Neural crest cell (in vitro differentiated cells): Measurements from ENCODE around the gene EPAS1. TPM values are rescaled to one million over a fixed set of nuclear protein-coding genes. Genes with fewer than 3 reads are reported as not detected.
A peak's percentile ranks its signal among the peaks of the same experiment; 100 is the strongest.

Source experiments
- DNase-seq: peaks from one replicate; pipeline ENCODE4 v3.0.0; 2021; ENCODE audit warnings: low read depth, mixed read lengths, low spot score
- H3K27ac Mint-ChIP-seq: one replicate; pipeline ENCODE4 v1.8.0; 2021; ENCODE audit warnings: mild to moderate bottlenecking, mixed read lengths; ENCODE audit not compliant: unreplicated experiment
- H3K27me3 Mint-ChIP-seq: 2 replicates; pipeline ENCODE4 v1.8.0; 2021; ENCODE audit warnings: low read depth, mild to moderate bottlenecking, mixed read lengths
- H3K36me3 Mint-ChIP-seq: 2 replicates; pipeline ENCODE4 v1.8.0; 2021; ENCODE audit warnings: low read depth, mild to moderate bottlenecking, mixed read lengths
- H3K4me1 Mint-ChIP-seq: 2 replicates; pipeline ENCODE4 v1.8.0; 2021; ENCODE audit warnings: mixed read lengths
- H3K4me3 Mint-ChIP-seq: one replicate; pipeline ENCODE4 v1.8.0; 2021; ENCODE audit warnings: mild to moderate bottlenecking, mixed read lengths
- H3K9me3 Mint-ChIP-seq: 2 replicates; pipeline ENCODE4 v1.8.0; 2021; ENCODE audit warnings: mixed read lengths
- CTCF ChIP-seq: fragments of 200-600 bp; sonication (generic); conservative IDR thresholded peaks from 2 replicates; pipeline ENCODE4 v1.5.0; 2021; ENCODE audit warnings: antibody characterized with exemption, mild to moderate bottlenecking
- total RNA-seq: library from RNA; stranded (reverse); gene quantifications from 2 replicates; pipeline ENCODE4 v1.2.1, GENCODE V29; 2021

EPAS1 gene
- total RNA-seq, 1 donor from 2014 or later = 0.14 TPM

- Mint-ChIP-seq H3K9me3 (no peaks in the 10 kb centered on the region), H3K27ac (no peak overlapping the region), H3K4me1 (peaks cover 22% of the 10 kb centered on the region), H3K27me3 (peaks cover 91% of the 10 kb centered on the region), H3K36me3 (no peaks in the 10 kb centered on the region), H3K4me3 (peak overlapping the region; percentile 70)
- no peak for DNase-seq
- no peak for TF ChIP-seq CTCF
These were observed 879 bp upstream of the EPAS1 start for GRCh38 chr2:46296216-46296839.

- Mint-ChIP-seq H3K27me3 (peaks cover 96% of the 10 kb centered on the region), H3K4me3 (peak overlapping the region; percentile 82), H3K9me3 (no peaks in the 10 kb centered on the region), H3K4me1 (peaks cover 22% of the 10 kb centered on the region), H3K36me3 (no peaks in the 10 kb centered on the region), H3K27ac (no peak overlapping the region)
- no peak for DNase-seq
- no peak for TF ChIP-seq CTCF
These were observed 502 bp downstream of the EPAS1 start for GRCh38 chr2:46297546-46298271.

- no peaks in the 10 kb centered on the region for H3K36me3 Mint-ChIP-seq
- no peak overlapping the region for H3K27ac Mint-ChIP-seq
- peak overlapping the region; percentile 78 for H3K4me3 Mint-ChIP-seq
- peaks cover 96% of the 10 kb centered on the region for H3K27me3 Mint-ChIP-seq
- H3K9me3 Mint-ChIP-seq = no peaks in the 10 kb centered on the region
- no peak for TF ChIP-seq CTCF
- no peak for DNase-seq
- H3K4me1 Mint-ChIP-seq = peaks cover 22% of the 10 kb centered on the region
These were observed 990 bp downstream of the EPAS1 start for GRCh38 chr2:46298272-46298521.

- Mint-ChIP-seq H3K27me3 (peaks cover 96% of the 10 kb centered on the region), H3K27ac (no peak overlapping the region), H3K36me3 (no peaks in the 10 kb centered on the region), H3K9me3 (no peaks in the 10 kb centered on the region), H3K4me1 (peaks cover 22% of the 10 kb centered on the region), H3K4me3 (peak overlapping the region; percentile 78)
- TF ChIP-seq CTCF = no peak
- DNase-seq = peak; percentile 10
These were observed 1.5 kb downstream of the EPAS1 start for GRCh38 chr2:46298522-46299353.

- no peak overlapping the region for H3K27ac Mint-ChIP-seq
- peaks cover 96% of the 10 kb centered on the region for H3K27me3 Mint-ChIP-seq
- H3K9me3 Mint-ChIP-seq = no peaks in the 10 kb centered on the region
- no peaks in the 10 kb centered on the region for H3K36me3 Mint-ChIP-seq
- H3K4me3 Mint-ChIP-seq = peak overlapping the region; percentile 71
- no peak for TF ChIP-seq CTCF
- no peak for DNase-seq
- H3K4me1 Mint-ChIP-seq = peaks cover 22% of the 10 kb centered on the region
These were observed 2.4 kb downstream of the EPAS1 start for GRCh38 chr2:46299365-46300263.
